ENCODE results near the gene OLFML2B.

OLFML2B gene

GRCh38 chr1:161940866-161941591, 82.6 kb downstream of the OLFML2B start:
- Mint-ChIP-seq H3K9me3 (no peaks in the 10 kb centered on the region), H3K4me3 (no peak overlapping the region), H3K4me1 (no peaks in the 10 kb centered on the region), H3K36me3 (peaks cover 58% of the 10 kb centered on the region), H3K27me3 (no peaks in the 10 kb centered on the region), H3K27ac (no peak overlapping the region)
- no peak for ATAC-seq

GRCh38 chr1:161936786-161937185, 86.9 kb downstream of the OLFML2B start:
- no peaks in the 10 kb centered on the region for H3K9me3 Mint-ChIP-seq
- ATAC-seq: no peak
- H3K4me3 Mint-ChIP-seq: no peak overlapping the region
- no peaks in the 10 kb centered on the region for H3K27me3 Mint-ChIP-seq
- peaks cover 13% of the 10 kb centered on the region for H3K4me1 Mint-ChIP-seq
- no peak overlapping the region for H3K27ac Mint-ChIP-seq
- peaks cover 33% of the 10 kb centered on the region for H3K36me3 Mint-ChIP-seq

- no peak overlapping the region for H3K27ac Mint-ChIP-seq
- H3K4me3 Mint-ChIP-seq: no peak overlapping the region
- H3K36me3 Mint-ChIP-seq: peaks cover 24% of the 10 kb centered on the region
- no peaks in the 10 kb centered on the region for H3K27me3 Mint-ChIP-seq
- H3K9me3 Mint-ChIP-seq: no peaks in the 10 kb centered on the region
- ATAC-seq: no peak
- H3K4me1 Mint-ChIP-seq: peaks cover 13% of the 10 kb centered on the region
Observed at GRCh38 chr1:161935264-161935663, 88.4 kb downstream of the OLFML2B start.

GRCh38 chr1:161933592-161934588, 89.8 kb downstream of the OLFML2B start:
- Mint-ChIP-seq H3K4me1 (peaks cover 13% of the 10 kb centered on the region), H3K4me3 (no peak overlapping the region), H3K36me3 (peaks cover 36% of the 10 kb centered on the region), H3K27ac (no peak overlapping the region), H3K27me3 (no peaks in the 10 kb centered on the region), H3K9me3 (no peaks in the 10 kb centered on the region)
- no peak for ATAC-seq

All from stimulated activated memory B cell treated with anti-CD40 and anti-IgM and Interleukin-4, amounts not matched to agents 10 μg/mL and 1 μg/mL and 100 μg/mL, for 72 hours (primary cell).